ENCODE measurements around the gene NDUFV2.

The NDUFV2 gene

GRCh38 chr18:9067823-9068222 is 34.7 kb upstream of the NDUFV2 start:
- no peaks in the 10 kb centered on the region for H3K27me3 ChIP-seq (ENCODE audit: control insufficient read depth, insufficient read depth, low read length, poor library complexity, severe bottlenecking)
- no peaks in the 10 kb centered on the region for H3K4me1 ChIP-seq (ENCODE audit: control insufficient read depth, insufficient read depth, low read length)
- H3K4me3 ChIP-seq (ENCODE audit: insufficient read depth, low read depth, low read length), result no peak overlapping the region
- H3K9me3 ChIP-seq (ENCODE audit: control insufficient read depth, low read length), result no peaks in the 10 kb centered on the region
- no peaks in the 10 kb centered on the region for H3K36me3 ChIP-seq (ENCODE audit: control insufficient read depth, insufficient read depth, low read length)
- no peak overlapping the region for H3K27ac ChIP-seq (ENCODE audit: insufficient read depth, low read depth, low read length, poor library complexity, severe bottlenecking)
- 92% methylated on average over 6 of the region's 6 CpGs for WGBS, 2 experiments

DNA sequence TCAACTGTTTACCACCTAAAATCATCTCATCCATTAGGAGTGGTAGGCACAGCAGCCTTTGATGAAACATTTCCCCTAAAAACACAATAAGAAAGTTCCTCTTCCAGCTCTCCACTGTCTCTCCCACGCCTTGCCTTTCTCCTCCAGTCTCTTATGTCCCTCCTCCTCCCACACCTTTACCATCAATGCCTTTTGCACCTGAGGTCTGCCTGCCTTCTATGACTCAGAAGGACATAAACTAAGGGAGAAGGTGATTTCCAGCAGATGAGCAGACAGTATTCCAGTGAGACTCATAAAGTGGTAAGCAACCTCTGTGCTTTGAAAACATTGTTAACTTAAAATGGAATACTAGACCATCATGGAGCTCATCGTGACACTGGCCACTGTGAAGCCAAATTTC is 34.2 kb upstream of the NDUFV2 start:
- Histone ChIP-seq H3K36me3 (ENCODE audit: control insufficient read depth, insufficient read depth, low read length) (no peaks in the 10 kb centered on the region), H3K4me1 (ENCODE audit: control insufficient read depth, insufficient read depth, low read length) (no peaks in the 10 kb centered on the region), H3K9me3 (ENCODE audit: control insufficient read depth, low read length) (no peaks in the 10 kb centered on the region), H3K27ac (ENCODE audit: insufficient read depth, low read depth, low read length, poor library complexity, severe bottlenecking) (no peak overlapping the region), H3K27me3 (ENCODE audit: control insufficient read depth, insufficient read depth, low read length, poor library complexity, severe bottlenecking) (no peaks in the 10 kb centered on the region), H3K4me3 (ENCODE audit: insufficient read depth, low read depth, low read length) (no peak overlapping the region)
- WGBS, 2 experiments, result 88 to 93% methylated on average over 2 of the region's 2 CpGs

- 82 to 83% methylated on average over 9 of the region's 9 CpGs for WGBS, 2 experiments
- H3K9me3 ChIP-seq (ENCODE audit: control insufficient read depth, low read length), result no peaks in the 10 kb centered on the region
- H3K36me3 ChIP-seq (ENCODE audit: control insufficient read depth, insufficient read depth, low read length), result no peaks in the 10 kb centered on the region
- no peaks in the 10 kb centered on the region for H3K4me1 ChIP-seq (ENCODE audit: control insufficient read depth, insufficient read depth, low read length)
- no peak overlapping the region for H3K4me3 ChIP-seq (ENCODE audit: insufficient read depth, low read depth, low read length)
- no peaks in the 10 kb centered on the region for H3K27me3 ChIP-seq (ENCODE audit: control insufficient read depth, insufficient read depth, low read length, poor library complexity, severe bottlenecking)
- no peak overlapping the region for H3K27ac ChIP-seq (ENCODE audit: insufficient read depth, low read depth, low read length, poor library complexity, severe bottlenecking)
Measured at GRCh38 chr18:9069601-9070000, 32.9 kb upstream of the NDUFV2 start.

- H3K27me3 ChIP-seq (ENCODE audit: control insufficient read depth, insufficient read depth, low read length, poor library complexity, severe bottlenecking), result no peaks in the 10 kb centered on the region
- WGBS, 2 experiments, result 89 to 95% methylated on average over 5 of the region's 5 CpGs
- H3K4me3 ChIP-seq (ENCODE audit: insufficient read depth, low read depth, low read length), result no peak overlapping the region
- H3K9me3 ChIP-seq (ENCODE audit: control insufficient read depth, low read length), result no peaks in the 10 kb centered on the region
- H3K4me1 ChIP-seq (ENCODE audit: control insufficient read depth, insufficient read depth, low read length), result no peaks in the 10 kb centered on the region
- H3K27ac ChIP-seq (ENCODE audit: insufficient read depth, low read depth, low read length, poor library complexity, severe bottlenecking), result no peak overlapping the region
- H3K36me3 ChIP-seq (ENCODE audit: control insufficient read depth, insufficient read depth, low read length), result no peaks in the 10 kb centered on the region
Measured at GRCh38 chr18:9070212-9070611, 32.3 kb upstream of the NDUFV2 start.

DNA sequence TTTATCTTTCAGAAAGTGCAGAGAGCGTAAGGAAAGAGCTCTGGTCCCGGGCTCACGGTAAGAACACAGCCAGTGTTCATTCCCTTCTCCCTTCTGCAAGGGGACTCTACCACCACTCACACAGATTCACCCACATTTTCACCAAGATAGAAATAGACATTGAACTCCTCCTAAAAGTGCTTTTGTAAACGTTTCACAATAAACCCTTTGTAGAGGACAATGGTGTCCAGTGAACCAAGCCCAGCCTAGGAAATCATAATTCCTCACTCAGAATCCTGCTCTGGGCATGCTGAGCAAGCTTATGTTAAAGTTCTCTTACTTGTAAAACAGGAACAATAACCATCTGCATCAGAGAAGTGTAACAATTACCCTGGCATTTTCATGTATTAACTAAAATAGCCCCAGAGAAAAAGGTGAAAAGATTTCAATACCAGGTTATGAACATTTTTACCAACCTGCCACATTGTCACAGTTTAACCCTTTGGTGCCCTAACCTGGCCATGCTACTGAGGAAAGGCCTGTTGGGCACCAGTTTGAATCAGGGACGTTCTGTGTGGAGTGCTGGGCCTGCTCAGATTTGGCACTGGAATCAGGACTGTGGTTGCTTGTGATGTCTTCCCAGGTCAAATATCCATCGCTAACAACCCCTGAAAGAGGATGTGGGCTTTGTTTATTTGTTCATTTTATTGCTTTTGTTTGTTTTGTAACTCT is 22.5 kb upstream of the NDUFV2 start:
- H3K4me3 ChIP-seq (ENCODE audit: insufficient read depth, low read depth, low read length), result no peak overlapping the region
- WGBS, 2 experiments, result 82 to 89% methylated on average over 6 of the region's 6 CpGs

GRCh38 chr18:9081940-9082339 is 20.6 kb upstream of the NDUFV2 start:
- no peak overlapping the region for H3K4me3 ChIP-seq (ENCODE audit: insufficient read depth, low read depth, low read length)
- 88 to 93% methylated on average over 4 of the region's 4 CpGs for WGBS, 2 experiments
- H3K27ac ChIP-seq (ENCODE audit: insufficient read depth, low read depth, low read length, poor library complexity, severe bottlenecking), result no peak overlapping the region
- H3K9me3 ChIP-seq (ENCODE audit: control insufficient read depth, low read length), result no peaks in the 10 kb centered on the region
- no peaks in the 10 kb centered on the region for H3K4me1 ChIP-seq (ENCODE audit: control insufficient read depth, insufficient read depth, low read length)
- no peaks in the 10 kb centered on the region for H3K36me3 ChIP-seq (ENCODE audit: control insufficient read depth, insufficient read depth, low read length)
- no peaks in the 10 kb centered on the region for H3K27me3 ChIP-seq (ENCODE audit: control insufficient read depth, insufficient read depth, low read length, poor library complexity, severe bottlenecking)

More for the DNA sequence above, 22.5 kb upstream of the NDUFV2 start:
- no peaks in the 10 kb centered on the region for H3K27me3 ChIP-seq (ENCODE audit: control insufficient read depth, insufficient read depth, low read length, poor library complexity, severe bottlenecking)
- H3K9me3 ChIP-seq (ENCODE audit: control insufficient read depth, low read length), result no peaks in the 10 kb centered on the region
- H3K4me1 ChIP-seq (ENCODE audit: control insufficient read depth, insufficient read depth, low read length), result no peaks in the 10 kb centered on the region
- H3K36me3 ChIP-seq (ENCODE audit: control insufficient read depth, insufficient read depth, low read length), result no peaks in the 10 kb centered on the region
- no peak overlapping the region for H3K27ac ChIP-seq (ENCODE audit: insufficient read depth, low read depth, low read length, poor library complexity, severe bottlenecking)

GRCh38 chr18:9082711-9083510 is 19.6 kb upstream of the NDUFV2 start:
- Histone ChIP-seq H3K27me3 (ENCODE audit: control insufficient read depth, insufficient read depth, low read length, poor library complexity, severe bottlenecking) (no peaks in the 10 kb centered on the region), H3K36me3 (ENCODE audit: control insufficient read depth, insufficient read depth, low read length) (no peaks in the 10 kb centered on the region), H3K27ac (ENCODE audit: insufficient read depth, low read depth, low read length, poor library complexity, severe bottlenecking) (no peak overlapping the region), H3K4me1 (ENCODE audit: control insufficient read depth, insufficient read depth, low read length) (no peaks in the 10 kb centered on the region), H3K9me3 (ENCODE audit: control insufficient read depth, low read length) (no peaks in the 10 kb centered on the region), H3K4me3 (ENCODE audit: insufficient read depth, low read depth, low read length) (no peak overlapping the region)
- 91 to 92% methylated on average over 5 of the region's 5 CpGs for WGBS, 2 experiments

DNA sequence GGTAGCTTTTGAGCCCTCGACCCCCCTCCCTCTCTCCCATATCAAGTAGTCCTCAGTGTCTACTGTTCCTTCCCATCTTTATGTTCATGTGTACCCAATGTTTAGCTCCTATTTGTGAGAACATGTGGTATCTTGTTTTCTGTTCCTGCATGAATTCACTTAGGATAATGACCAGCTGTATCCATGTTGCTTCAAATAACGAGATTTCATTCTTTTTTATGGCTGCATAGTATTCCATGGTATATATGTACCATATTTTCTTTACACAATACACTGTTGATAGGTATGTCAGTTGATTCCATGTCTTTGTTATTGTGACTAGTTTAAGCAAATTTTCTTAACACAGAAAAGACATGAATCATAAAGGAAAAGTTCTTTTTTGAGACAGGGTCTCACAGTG is 16.5 kb upstream of the NDUFV2 start:
- Histone ChIP-seq H3K4me1 (ENCODE audit: control insufficient read depth, insufficient read depth, low read length) (no peaks in the 10 kb centered on the region), H3K27me3 (ENCODE audit: control insufficient read depth, insufficient read depth, low read length, poor library complexity, severe bottlenecking) (no peaks in the 10 kb centered on the region), H3K36me3 (ENCODE audit: control insufficient read depth, insufficient read depth, low read length) (no peaks in the 10 kb centered on the region), H3K4me3 (ENCODE audit: insufficient read depth, low read depth, low read length) (no peak overlapping the region), H3K27ac (ENCODE audit: insufficient read depth, low read depth, low read length, poor library complexity, severe bottlenecking) (no peak overlapping the region), H3K9me3 (ENCODE audit: control insufficient read depth, low read length) (no peaks in the 10 kb centered on the region)
- 47 to 75% methylated on average over 1 to 2 of the region's 2 CpGs for WGBS, 2 experiments

- WGBS, 2 experiments, result 100% methylated on average over 1 of the region's 1 CpG
- Histone ChIP-seq H3K27me3 (ENCODE audit: control insufficient read depth, insufficient read depth, low read length, poor library complexity, severe bottlenecking) (no peaks in the 10 kb centered on the region), H3K27ac (ENCODE audit: insufficient read depth, low read depth, low read length, poor library complexity, severe bottlenecking) (no peak overlapping the region), H3K4me1 (ENCODE audit: control insufficient read depth, insufficient read depth, low read length) (no peaks in the 10 kb centered on the region), H3K4me3 (ENCODE audit: insufficient read depth, low read depth, low read length) (no peak overlapping the region), H3K36me3 (ENCODE audit: control insufficient read depth, insufficient read depth, low read length) (no peaks in the 10 kb centered on the region), H3K9me3 (ENCODE audit: control insufficient read depth, low read length) (no peaks in the 10 kb centered on the region)
Measured at GRCh38 chr18:9086624-9087023, 15.9 kb upstream of the NDUFV2 start.

- no peaks in the 10 kb centered on the region for H3K4me1 ChIP-seq (ENCODE audit: control insufficient read depth, insufficient read depth, low read length)
- no peaks in the 10 kb centered on the region for H3K36me3 ChIP-seq (ENCODE audit: control insufficient read depth, insufficient read depth, low read length)
- WGBS, 2 experiments, result 95 to 100% methylated on average over 2 of the region's 2 CpGs
- H3K27me3 ChIP-seq (ENCODE audit: control insufficient read depth, insufficient read depth, low read length, poor library complexity, severe bottlenecking), result no peaks in the 10 kb centered on the region
- no peak overlapping the region for H3K4me3 ChIP-seq (ENCODE audit: insufficient read depth, low read depth, low read length)
- no peak overlapping the region for H3K27ac ChIP-seq (ENCODE audit: insufficient read depth, low read depth, low read length, poor library complexity, severe bottlenecking)
- no peaks in the 10 kb centered on the region for H3K9me3 ChIP-seq (ENCODE audit: control insufficient read depth, low read length)
Measured at GRCh38 chr18:9087144-9087543, 15.4 kb upstream of the NDUFV2 start.

Measured in ectodermal cell (in vitro differentiated cells).